DMS79 (cell line): ENCODE data around the gene GRIP1.
"Not testable (repeated sequence)": the region's sequence is repeated elsewhere in the genome, so short reads cannot be mapped to it uniquely, and the experiment has no call there.

Experiments
- DNase-seq: peaks from one replicate; lab custom pipeline; 2025; lab: John Stamatoyannopoulos, UW

The GRIP1 gene

DNA sequence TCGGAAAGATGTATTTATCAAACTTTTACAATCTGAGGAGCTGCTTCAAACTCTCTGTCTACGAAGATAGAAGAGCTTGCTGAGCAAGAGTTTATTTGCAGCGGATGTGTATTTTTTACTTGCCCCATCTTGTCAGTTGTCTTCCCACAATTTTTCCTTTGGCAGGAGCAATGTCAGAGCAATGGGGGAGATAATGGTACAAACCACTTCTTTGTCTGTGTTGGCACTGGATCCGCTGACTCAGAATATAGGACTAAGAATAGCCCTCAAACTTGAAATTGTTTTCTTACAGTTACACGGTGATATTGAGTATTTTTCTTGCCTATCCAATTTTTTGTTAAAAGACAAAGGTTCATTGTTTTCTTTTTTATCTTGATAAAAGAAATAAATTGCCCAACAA is 348.9 kb downstream of the GRIP1 start:
- DNase-seq: no peak

DNA sequence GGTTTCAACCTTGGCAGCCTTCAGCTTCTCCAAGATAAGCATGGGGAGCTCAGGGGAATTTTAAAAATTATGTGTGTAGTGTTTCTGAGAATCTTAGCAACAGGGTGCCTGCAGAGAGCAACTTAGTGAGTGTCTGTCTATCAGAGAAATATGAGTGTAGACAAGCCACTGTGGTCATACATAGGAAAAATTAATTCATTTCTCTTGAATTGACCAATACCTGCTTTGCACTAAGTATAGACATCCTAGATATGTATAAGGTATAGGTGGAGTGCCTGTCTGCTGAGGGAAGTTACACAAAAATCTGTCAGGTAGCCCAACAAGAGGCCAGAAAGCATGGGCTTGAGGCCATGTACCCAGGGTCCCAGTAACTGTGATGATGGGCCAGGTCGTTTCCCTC is 355.9 kb downstream of the GRIP1 start:
- no peak for DNase-seq

DNA sequence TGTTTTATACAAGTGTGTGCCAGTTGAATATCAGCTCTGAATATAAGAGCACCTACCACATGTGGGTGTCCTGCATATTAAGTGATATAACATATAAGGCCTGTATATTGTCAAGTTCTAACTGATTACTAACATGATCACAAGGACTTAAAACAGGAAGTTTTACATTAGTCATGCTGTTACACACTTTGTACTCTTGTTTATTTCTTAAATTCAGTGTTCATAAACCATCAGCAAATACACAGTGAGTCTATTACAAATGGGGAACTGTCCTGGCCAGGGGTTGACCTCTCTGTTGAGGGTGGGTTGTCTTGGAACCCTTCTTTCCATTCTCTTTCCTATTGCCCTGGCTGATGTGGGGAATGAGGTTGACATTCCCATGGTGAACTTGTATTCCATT is 357.4 kb downstream of the GRIP1 start:
- DNase-seq: no peak

DNA sequence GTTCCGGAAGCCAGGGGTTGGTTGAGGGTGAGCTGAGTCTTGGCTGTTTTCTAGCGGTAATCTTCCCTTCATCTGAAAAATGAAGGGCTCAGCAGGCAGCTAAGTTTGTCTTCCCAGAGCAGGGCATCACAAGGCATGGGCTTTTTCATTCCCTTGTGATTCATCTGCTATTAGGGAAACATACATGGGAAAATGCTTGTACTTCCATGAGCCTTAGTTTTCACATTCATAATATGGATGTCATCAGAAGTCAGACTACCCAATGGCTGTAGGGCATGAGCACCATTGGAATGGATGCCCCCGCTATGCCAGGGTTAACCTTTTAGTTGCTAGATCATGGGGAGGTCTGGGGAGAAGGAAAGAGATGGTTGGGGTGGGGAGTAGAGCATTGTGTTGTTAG is 357.9 kb downstream of the GRIP1 start:
- DNase-seq: no peak

DNA sequence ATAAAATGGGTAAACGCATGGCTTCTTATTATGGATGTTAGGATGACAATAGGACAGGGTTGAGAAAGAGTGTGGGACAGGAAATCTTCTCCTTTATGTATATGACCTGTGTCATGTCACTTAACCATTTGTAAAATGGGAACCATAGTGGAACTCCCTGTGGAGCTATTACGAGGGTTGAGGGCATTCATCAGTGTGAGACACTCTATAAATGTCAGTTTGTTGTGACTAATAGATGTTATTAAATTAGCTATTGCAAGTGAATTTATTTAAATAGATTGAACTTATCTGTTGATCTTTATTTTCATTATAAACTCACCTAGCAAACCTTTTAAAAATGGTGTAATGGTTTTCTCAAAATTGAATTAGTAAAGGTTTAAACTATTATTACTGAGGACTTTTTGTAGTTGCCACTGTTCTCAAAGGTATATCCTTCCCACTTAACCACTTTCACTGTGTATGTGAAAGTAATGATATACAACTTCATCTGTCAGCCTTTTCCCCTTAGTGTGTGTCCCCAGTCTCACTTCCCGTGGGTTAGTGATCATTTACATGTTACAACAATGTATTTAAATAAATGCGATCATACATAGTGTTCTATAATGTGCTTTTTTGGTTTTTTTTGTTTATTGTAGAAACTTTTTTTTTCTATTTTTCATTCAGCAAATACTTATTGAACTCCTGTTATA is 359.5 kb downstream of the GRIP1 start:
- no peak for DNase-seq

DNA sequence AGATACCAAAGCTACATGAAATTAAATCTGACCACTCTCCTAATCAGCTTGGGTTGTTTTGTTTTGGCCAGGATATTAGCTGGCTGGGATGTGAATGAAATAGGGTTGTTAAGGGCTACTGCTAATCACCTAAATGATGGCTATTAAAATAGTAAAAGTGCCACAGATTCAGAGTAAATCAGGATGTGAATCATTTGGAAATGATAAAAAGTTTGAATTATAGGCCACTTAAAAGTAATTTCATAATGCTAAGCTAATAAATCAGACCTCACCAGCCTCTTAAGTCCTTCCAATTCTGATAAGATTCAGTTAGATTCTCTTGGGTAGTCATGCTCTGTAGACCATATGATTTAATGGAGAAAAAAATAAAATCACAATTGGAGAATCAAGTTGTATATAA is 364.6 kb downstream of the GRIP1 start:
- DNase-seq: no peak

DNA sequence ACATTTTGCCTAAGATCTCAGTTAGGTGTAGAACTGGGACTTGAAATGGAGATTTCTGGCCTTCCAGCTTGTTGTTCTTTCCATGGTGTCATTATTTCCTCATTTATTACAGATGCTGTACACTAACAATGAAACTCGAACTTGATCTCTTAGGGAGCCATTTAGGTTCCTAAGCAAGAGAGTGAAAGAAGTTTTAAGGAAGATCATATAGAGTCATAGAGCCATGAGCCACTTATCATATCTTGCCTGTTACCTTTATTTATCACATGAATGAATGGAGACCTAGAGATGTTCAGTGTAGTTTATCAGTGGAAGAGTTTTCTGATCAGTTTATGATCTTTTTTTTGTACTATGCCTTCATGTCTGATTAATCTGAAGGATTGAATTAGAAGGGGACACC is 366.7 kb downstream of the GRIP1 start:
- DNase-seq: no peak

DNA sequence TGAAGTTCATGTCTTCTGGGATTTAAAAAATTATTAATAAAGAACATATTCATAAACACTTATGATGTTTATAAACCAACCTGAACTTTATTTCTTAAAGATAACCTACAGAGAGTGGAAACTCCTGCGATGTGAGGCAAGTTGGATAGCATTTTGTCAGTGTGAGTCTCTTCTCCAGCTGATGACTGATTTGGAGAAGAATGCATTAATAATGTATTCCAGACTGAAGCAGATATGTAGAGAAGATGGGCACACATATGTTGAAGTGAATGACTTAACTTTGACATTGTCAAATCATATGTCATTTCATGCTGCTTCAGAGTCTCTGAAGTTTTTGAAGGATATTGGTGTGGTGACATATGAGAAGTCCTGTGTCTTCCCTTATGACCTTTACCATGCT is 369.3 kb downstream of the GRIP1 start:
- DNase-seq: no peak

DNA sequence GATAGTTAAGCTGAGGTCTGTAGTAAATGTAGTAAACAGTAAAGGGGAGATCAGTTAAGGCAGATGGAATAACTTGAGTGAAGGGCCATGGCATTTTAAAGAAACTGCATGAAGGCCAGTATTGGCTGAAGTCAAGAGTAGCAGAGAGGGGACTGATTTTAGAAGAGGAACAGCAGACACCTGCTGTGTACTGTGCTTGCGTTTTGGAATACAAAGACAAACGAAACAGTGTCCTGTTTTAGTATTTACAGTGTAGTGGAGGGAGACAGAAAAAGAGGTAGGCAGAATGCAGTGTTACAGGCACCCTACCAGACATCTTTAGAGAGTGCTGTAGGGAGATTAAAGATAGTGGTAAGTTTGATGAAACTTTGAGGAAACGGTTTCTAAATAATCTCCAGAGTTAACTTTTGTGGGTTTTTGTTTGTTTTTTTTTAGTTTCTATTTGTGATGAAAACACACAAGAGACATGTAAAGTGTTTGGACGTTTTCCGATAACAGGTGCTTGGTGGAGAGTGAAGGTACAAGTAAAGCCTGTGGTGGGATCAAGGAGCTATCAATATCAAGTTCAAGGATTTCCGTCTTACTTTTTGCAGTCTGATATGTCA is 374.5 kb downstream of the GRIP1 start:
- DNase-seq: no peak

DNA sequence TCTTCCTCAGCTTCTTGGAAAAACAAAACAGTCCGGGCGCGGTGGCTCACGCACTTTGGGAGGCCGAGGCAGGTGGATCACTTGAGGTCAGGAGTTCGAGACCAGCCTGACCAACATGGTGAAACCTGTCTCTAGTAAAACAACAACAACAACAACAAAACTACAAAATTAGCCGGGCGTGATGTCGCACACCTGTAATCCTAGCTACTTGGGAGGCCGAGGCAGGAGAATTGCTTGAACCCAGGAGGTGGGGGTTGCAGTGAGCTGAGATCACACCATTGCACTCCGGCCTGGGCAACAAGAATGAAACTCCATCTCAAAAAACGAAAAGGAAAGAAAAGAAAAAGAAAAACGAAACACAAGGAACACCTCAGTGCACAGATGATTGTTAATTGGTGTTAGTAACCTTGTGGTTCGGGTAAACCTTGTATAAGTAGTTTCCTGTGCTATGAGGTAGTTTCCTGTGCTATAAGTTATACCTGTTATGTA is 375.5 kb downstream of the GRIP1 start:
- not testable (repeated sequence) for DNase-seq

DNA sequence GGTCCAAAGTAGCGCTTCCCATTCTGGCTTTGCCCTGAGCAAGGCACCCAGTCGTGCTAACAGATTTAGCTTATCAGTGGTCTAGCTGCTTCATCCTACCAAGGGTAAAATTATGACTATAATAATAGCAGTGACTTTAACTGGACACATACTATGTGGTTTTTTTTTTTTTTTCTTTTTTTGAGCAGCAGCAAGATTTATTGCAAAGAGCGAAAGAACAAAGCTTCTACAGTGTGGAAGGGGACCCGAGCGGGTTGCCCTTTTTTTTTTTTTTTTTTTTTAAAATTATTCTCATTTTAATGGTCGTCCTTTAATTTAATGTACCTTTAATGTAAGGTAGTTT is 376.1 kb downstream of the GRIP1 start:
- DNase-seq: no peak

DNA sequence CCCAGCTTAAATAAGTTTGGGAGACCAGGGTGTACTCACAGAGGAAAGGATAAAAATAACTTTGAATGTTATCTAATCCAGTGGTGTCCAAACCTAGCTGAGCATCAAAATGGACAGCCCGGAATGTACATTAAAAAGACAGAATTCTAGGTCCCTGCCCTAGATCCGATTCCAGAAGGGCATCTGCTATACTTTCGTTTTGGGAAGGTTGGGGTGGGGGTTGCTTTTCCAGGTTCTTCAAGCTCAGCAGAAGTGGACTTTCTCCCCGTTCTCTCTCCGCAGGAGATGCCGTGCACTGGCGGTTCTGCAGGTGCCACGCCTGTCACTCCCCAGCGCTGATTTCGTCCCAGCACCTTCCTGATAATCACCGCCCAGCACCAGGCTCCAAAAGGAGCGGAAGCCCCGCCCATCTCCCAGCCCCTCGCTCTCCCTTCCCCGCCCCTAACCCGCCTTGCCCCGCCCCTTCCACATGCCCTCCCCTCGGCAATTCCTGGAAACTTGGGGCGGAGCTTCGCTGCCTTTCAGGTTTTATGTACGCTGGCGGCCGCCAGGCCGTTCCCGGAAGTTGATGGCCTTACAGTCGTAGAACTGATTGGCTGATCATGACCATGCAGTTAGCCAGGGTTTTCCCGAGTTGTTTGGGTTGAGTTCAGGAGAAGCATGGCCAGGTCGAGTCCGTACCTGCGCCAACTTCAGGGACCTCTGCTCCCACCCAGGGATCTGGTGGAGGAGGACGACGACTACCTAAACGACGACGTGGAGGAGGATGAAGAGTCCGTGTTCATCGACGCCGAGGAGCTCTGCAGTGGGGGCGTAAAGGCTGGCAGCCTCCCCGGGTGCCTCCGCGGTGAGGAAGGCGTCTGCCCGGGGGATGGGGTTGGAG is 376.7 kb downstream of the GRIP1 start, which contains the start of gene HELB:
TSS of gene HELB (plus strand) at position 550 of the 883 bp plus-strand sequence. CDS start at position 661, 111 bp downstream.
- peak; percentile 79 for DNase-seq

DNA sequence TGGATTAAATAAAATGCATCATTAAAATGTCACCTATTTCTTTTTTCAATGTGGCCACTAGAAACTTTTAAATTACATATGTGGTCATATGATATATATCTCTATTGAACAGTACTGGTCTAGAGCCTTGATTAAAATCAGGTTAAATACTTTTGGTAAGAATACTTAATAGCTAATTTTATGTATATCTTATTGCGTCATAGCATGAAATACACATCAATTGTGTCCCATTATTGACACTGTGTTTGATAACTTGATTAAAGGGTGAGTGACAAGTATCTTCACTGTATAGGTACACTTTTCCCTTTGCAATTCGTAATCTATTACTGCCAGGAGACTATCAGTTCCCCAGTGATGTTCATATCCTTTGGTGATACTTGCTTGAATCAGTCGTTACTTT is 381.0 kb downstream of the GRIP1 start:
- no peak for DNase-seq
